ENCODE measurements around the gene SP110. TPM values are rescaled to one million over a fixed set of nuclear protein-coding genes. Genes with fewer than 3 reads are reported as not detected.
"Not testable (repeated sequence)": the region's sequence is repeated elsewhere in the genome, so short reads cannot be mapped to it uniquely, and the experiment has no call there.

SP110 gene
- total RNA-seq = 68.1 TPM
- long read RNA-seq, transcript SP110-202 (15 exons, 2,080 nt) = major isoform, 23 of 74 reads
- long read RNA-seq, partial matches to known transcripts = 30 of 74 reads
- long read RNA-seq, other reads (novel, unspliced or antisense) = 17 of 74 reads

DNA sequence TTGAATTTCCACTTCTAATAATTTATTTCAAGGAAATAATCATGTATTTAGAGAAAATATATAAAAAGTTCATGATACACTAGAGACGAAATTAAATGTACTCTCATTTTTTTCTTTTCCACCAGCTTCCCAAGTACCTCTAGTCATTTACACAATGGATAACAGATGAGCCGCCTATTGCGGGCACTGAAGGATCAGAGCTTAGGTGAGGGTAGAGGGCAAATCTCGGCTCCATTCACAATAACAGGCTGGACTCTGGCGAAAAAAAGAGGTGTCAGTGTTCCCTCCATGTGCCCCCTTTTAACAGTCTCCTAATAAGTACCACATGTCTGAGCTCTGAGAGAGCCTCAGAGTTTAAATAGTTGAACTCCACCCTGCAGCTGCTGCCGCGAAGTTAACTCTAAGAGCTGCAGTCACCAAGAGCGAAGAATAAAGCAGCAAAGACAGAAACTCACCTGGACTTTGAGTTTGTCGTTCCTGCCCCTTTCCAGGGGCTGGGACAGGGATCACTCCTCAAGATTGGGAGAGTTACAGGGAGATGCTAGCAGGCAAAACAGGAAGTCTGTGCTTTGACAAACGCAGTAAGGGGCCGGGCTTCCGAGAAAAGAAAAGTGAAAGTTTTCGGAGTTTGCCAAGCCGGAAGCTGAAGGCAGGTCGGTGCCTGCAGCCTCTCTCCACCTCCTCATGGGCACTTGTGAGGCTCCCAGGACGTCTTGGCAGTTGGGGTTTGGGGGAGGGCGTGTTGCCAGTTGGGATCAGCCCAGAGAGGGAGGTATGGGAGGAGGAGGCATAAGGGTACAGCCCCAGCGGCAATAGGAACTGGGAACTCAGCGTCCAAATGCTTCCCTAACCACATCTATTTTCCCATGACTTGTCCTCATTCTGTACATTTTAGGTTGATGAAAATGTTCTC is at the start of gene SP110:
Gene SP110, minus strand, starts transcription at position 566 of the 913 bp plus-strand sequence. CDS start 3,057 bp downstream, outside the sequence.
- TF ChIP-seq, protein P1, sequence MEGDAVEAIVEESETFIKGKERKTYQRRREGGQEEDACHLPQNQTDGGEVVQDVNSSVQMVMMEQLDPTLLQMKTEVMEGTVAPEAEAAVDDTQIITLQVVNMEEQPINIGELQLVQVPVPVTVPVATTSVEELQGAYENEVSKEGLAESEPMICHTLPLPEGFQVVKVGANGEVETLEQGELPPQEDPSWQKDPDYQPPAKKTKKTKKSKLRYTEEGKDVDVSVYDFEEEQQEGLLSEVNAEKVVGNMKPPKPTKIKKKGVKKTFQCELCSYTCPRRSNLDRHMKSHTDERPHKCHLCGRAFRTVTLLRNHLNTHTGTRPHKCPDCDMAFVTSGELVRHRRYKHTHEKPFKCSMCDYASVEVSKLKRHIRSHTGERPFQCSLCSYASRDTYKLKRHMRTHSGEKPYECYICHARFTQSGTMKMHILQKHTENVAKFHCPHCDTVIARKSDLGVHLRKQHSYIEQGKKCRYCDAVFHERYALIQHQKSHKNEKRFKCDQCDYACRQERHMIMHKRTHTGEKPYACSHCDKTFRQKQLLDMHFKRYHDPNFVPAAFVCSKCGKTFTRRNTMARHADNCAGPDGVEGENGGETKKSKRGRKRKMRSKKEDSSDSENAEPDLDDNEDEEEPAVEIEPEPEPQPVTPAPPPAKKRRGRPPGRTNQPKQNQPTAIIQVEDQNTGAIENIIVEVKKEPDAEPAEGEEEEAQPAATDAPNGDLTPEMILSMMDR (IDR thresholded peaks at IDR 0.05) = no peak
- intact Hi-C loops (cut with DNase I) = no loop called here
- no peaks in the 10 kb centered on the region for H3K27me3 ChIP-seq (ENCODE audit: low read depth)
- H3K4me3 ChIP-seq = peak within 1 kb of the TSS; percentile 71
- H3K4me1 ChIP-seq = peaks cover 37% of the 10 kb centered on the region
- H3K36me3 ChIP-seq = peaks cover 21% of the 10 kb centered on the region
- peak; percentile 95 to 96 for ATAC-seq
- no peaks in the 10 kb centered on the region for H3K9me3 ChIP-seq
- DNase-seq = peak; percentile 90
- peak within 1 kb of the TSS; percentile 82 for H3K27ac ChIP-seq

DNA sequence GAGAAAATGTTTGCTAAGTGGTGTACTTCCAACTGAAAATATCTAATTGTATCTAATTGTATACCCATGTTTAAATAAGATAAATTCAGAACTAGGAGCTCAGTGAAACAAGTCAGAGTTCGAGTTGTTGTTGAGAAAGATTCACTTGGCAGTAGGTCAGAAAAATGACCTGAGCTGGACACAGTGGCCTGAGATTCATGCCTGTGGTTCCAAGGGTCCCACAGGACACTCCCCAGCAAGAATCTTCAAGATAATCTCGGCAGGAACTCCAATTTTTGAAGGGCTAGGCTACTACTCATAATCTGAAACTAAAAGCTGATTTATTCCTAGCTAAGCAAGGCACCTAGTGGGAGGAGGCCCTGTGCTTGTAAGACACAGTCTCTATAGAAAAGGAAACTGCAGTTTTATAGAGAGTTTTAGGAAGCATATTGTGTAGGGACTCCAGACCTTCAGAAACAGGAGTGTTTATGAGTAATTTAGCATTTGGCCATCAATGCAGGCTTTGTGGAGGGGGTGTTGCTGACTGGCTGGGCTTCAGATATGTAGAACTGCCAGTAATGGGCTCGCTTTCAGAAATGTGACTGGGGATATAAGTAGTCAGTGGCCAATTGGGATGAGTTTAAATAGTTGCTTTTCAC is 48.9 kb upstream of the SP110 start:
- intact Hi-C loops (cut with DNase I) = no loop called here
- Histone ChIP-seq H3K36me3 (no peaks in the 10 kb centered on the region), H3K9me3 (no peaks in the 10 kb centered on the region), H3K27ac (no peak overlapping the region), H3K27me3 (ENCODE audit: low read depth) (no peaks in the 10 kb centered on the region), H3K4me3 (no peak overlapping the region), H3K4me1 (no peaks in the 10 kb centered on the region)
- TF ChIP-seq, protein P1 (IDR thresholded peaks at IDR 0.05) = no peak
- DNase-seq (no peak), ATAC-seq (no peak)

DNA sequence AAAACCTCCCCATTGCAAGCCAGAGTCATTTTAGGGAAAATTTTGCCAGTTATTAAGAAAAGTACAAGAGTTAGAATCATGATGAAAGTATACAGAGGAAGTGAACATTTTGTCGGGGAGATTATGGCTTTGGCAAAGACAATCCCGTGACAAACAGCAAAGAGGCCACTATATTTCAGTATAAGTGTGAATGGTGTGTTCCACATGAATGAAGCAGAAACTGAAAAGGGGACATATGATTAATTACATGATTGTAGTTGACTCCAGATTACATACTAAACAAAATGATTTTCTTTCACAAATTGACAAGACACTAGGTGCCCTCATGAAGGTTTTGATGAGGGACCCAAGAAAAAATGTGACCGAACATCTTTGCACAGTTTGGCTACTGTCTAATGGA is 47.8 kb upstream of the SP110 start:
- no peaks in the 10 kb centered on the region for H3K27me3 ChIP-seq (ENCODE audit: low read depth)
- no peaks in the 10 kb centered on the region for H3K9me3 ChIP-seq
- intact Hi-C loops (cut with DNase I) = no loop called here
- H3K36me3 ChIP-seq = no peaks in the 10 kb centered on the region
- no peaks in the 10 kb centered on the region for H3K4me1 ChIP-seq
- H3K27ac ChIP-seq = no peak overlapping the region
- ATAC-seq (no peak), DNase-seq (no peak)
- TF ChIP-seq, protein P1 (IDR thresholded peaks at IDR 0.05) = no peak
- H3K4me3 ChIP-seq = no peak overlapping the region

DNA sequence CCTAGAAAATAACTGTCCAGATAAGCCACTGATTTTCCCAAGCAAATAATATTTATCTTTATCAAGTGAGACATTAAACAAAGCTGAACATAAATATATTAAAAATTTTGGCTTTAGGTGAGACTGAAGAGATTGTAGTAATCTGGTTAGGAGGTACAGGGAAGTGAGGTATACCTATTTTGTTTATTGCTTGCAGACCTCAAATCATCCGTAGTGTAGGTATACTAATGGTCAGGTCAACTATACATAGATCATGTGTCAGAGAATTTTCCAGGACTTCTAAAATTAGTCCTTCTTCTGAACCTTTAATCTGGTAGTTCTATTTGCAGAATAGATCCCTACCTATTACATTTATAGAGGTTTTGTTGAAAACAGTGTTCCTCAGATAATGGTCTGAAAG is 47.3 kb upstream of the SP110 start:
- no peaks in the 10 kb centered on the region for H3K36me3 ChIP-seq
- H3K4me1 ChIP-seq = no peaks in the 10 kb centered on the region
- no peak for ATAC-seq
- H3K4me3 ChIP-seq = no peak overlapping the region
- H3K27ac ChIP-seq = no peak overlapping the region
- DNase-seq = no peak
- H3K9me3 ChIP-seq = no peaks in the 10 kb centered on the region
- TF ChIP-seq, protein P1 (IDR thresholded peaks at IDR 0.05) = no peak
- intact Hi-C loops (cut with DNase I) = no loop called here
- H3K27me3 ChIP-seq (ENCODE audit: low read depth) = no peaks in the 10 kb centered on the region

DNA sequence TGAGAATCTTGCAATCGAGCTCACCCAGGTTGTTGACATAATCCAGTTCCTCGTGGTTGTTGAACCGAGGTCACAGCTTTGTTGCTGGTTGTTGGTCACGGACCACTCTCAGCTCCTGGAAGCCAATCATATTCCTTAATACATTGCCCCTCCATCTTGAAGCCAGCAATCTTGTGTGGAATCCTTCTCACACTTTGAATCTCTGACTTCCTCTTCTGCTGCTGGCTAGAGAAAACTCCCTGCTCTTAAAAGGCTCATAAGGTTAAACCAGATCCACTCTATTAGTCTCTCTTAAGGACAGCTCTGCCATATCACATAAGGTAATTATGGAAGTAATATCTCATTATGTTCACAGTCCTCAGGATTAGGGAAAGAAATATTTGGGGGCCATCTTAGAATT is 46.9 kb upstream of the SP110 start:
- ATAC-seq (no peak), DNase-seq (no peak)
- no peak overlapping the region for H3K4me3 ChIP-seq
- H3K36me3 ChIP-seq = no peaks in the 10 kb centered on the region
- H3K27me3 ChIP-seq (ENCODE audit: low read depth) = no peaks in the 10 kb centered on the region
- TF ChIP-seq, protein P1 (IDR thresholded peaks at IDR 0.05) = no peak
- H3K9me3 ChIP-seq = no peaks in the 10 kb centered on the region
- no peaks in the 10 kb centered on the region for H3K4me1 ChIP-seq
- H3K27ac ChIP-seq = no peak overlapping the region
- intact Hi-C loops (cut with DNase I) = no loop called here

DNA sequence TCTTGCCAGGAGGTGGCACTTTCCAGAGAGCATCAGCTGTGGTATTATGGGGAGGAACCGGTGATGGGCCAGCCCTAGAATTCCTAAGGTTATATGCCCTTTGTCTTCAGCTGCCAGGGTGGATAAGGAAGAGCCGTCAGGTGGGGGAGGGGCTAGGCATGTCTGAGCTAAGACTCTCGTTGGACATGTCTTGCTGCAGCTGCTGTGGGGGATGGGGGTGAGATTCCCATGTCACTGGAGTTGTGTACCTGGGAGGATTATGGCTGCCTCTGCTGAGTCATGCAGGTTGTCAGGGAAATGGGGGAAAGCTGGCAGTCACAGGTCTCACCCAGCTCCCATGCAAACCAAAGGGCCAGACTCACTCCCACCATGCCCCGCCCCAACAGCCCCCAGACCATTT is 45.2 kb upstream of the SP110 start:
- H3K27me3 ChIP-seq (ENCODE audit: low read depth); intact Hi-C loops (cut with DNase I); ATAC-seq; H3K9me3 ChIP-seq; H3K4me3 ChIP-seq; DNase-seq; H3K36me3 ChIP-seq; H3K4me1 ChIP-seq; H3K27ac ChIP-seq: not testable (repeated sequence)

Measured in lower lobe of right lung (tissue), 2 donors.